Left lung (tissue), 10 donors: ENCODE results near the gene SLC22A4. TPM values are rescaled to one million over a fixed set of nuclear protein-coding genes. Genes with fewer than 3 reads are reported as not detected.

Source experiments
- ATAC-seq: fragments of 200-7000 bp; cut with Tn5 transposase; one replicate; pipeline ENCODE4 v1.9.1; 2020; ENCODE audit warnings: moderate library complexity
- DNase-seq, 4 donors: peaks; one replicate each; pipeline ENCODE4 v3.0.0-alpha.2; 2013 to 2020
- H3K27ac ChIP-seq, 2 donors: fragments of 200-600 bp; sonication (generic) in 1 of 2; one replicate each; pipeline versions ENCODE4 v1.5.0 to v1.8.0; 2020 to 2021
- H3K27me3 ChIP-seq, 2 donors: fragments of 200-600 bp; sonication (generic) in 1 of 2; one replicate each; pipeline versions ENCODE4 v1.5.0 to v1.8.0; 2020 to 2021
- H3K36me3 ChIP-seq, 2 donors: fragments of 200-600 bp; sonication (generic) in 1 of 2; one replicate each; pipeline versions ENCODE4 v1.5.0 to v1.8.0; 2020 to 2021
- H3K4me1 ChIP-seq, 2 donors: fragments of 200-600 bp; one replicate each; pipeline ENCODE4 v1.8.0; 2021
- H3K4me3 ChIP-seq, 2 donors: fragments of 200-600 bp; sonication (generic) in 1 of 2; one replicate each; pipeline versions ENCODE4 v1.5.0 to v1.8.0; 2020 to 2021; ENCODE audit warnings: mild to moderate bottlenecking in 1 of 2
- H3K9me3 ChIP-seq, 2 donors: fragments of 200-600 bp; sonication (generic) in 1 of 2; one replicate each; pipeline versions ENCODE4 v1.5.0 to v1.8.0; 2020 to 2021
- intact Hi-C, 2 donors: fragments of 100-400 bp; cut with DNase I; formaldehyde crosslinking; loops; one replicate each; pipeline versions ENCODE4 v1.11.2 to v1.14.2; 2022
- polyA plus RNA-seq, 6 donors: library from polyadenylated mRNA; unstranded; fragments of 120-200 nt; gene quantifications; one replicate each; pipeline ENCODE4 v1.2.1, GENCODE V29; 2013; ENCODE audit not compliant: insufficient read length in 6 of 6
- total RNA-seq, 2 donors: library from RNA; stranded (reverse); fragmentation: NEBNext Ultra II Directional; extraction: Animal tissue kit (Norgen Biotek cat#: 25700); gene quantifications; one replicate each; pipeline ENCODE4 v1.2.1, GENCODE V29; 2021
- TF ChIP-seq, protein P1 (sequence below), 2 donors: fragments of 200-600 bp; sonication (generic) in 1 of 2; IDR thresholded peaks; one replicate each; pipeline versions ENCODE4 v1.5.0 to v1.8.0; 2021; ENCODE audit warnings: antibody characterized with exemption in 2 of 2
- donor health status: DM: no; HTN: yes; CAD: no.
- donor health status: DM: no; HTN: no; CAD: no.

SLC22A4 gene
- total and polyA plus RNA-seq, 8 donors = 1.0 to 10.3 (median 3.4) TPM

DNA sequence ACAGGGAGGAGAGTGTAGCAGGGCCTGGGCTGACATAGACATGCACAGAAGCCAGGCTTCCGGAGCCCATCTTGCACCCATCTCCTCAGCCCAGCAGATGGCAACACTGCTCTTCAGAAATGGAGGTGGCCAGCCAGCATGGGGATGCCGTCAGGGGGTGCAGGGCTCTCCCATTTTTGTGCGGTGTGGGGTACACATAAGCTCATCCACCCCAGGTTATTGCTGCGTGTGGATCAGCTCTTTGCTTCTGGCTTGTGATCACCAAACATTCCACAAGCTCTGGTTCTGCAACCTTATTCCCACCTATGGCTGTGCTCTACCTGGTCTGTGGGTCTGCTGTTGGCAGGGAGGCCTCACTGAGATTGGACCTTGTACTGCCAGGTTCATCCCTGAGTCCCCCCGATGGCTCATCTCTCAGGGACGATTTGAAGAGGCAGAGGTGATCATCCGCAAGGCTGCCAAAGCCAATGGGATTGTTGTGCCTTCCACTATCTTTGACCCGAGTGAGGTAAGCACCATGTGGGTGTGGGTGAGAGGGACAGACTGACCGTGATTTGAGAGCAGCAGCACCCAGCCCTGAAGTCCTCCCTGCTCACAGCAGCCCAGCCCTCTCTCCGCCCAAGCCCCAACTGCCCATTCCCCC, 92.6 kb downstream of the SLC22A4 start:
- DNase-seq (peak; percentile 48 to 90 (median 78)), ATAC-seq (peak; percentile 84)
- Histone ChIP-seq H3K4me1 (peaks cover 27 to 54% of the 10 kb centered on the region in 2 donors), H3K27me3 (no peaks in the 10 kb centered on the region), H3K36me3 (peaks cover 0 to 7% of the 10 kb centered on the region in 2 donors), H3K27ac (peak overlapping the region; percentile 87 to 92), H3K4me3 (no peak overlapping the region), H3K9me3 (no peaks in the 10 kb centered on the region)
- TF ChIP-seq, protein P1, sequence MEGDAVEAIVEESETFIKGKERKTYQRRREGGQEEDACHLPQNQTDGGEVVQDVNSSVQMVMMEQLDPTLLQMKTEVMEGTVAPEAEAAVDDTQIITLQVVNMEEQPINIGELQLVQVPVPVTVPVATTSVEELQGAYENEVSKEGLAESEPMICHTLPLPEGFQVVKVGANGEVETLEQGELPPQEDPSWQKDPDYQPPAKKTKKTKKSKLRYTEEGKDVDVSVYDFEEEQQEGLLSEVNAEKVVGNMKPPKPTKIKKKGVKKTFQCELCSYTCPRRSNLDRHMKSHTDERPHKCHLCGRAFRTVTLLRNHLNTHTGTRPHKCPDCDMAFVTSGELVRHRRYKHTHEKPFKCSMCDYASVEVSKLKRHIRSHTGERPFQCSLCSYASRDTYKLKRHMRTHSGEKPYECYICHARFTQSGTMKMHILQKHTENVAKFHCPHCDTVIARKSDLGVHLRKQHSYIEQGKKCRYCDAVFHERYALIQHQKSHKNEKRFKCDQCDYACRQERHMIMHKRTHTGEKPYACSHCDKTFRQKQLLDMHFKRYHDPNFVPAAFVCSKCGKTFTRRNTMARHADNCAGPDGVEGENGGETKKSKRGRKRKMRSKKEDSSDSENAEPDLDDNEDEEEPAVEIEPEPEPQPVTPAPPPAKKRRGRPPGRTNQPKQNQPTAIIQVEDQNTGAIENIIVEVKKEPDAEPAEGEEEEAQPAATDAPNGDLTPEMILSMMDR (IDR thresholded peaks at IDR 0.05) = peak; percentile 63 to 88
- intact Hi-C loops = loop anchor here in 1 of 2 donors (5.0 kb wide), 1 partner anchor 116 kb away; no protein-coding TSS in a partner anchor

DNA sequence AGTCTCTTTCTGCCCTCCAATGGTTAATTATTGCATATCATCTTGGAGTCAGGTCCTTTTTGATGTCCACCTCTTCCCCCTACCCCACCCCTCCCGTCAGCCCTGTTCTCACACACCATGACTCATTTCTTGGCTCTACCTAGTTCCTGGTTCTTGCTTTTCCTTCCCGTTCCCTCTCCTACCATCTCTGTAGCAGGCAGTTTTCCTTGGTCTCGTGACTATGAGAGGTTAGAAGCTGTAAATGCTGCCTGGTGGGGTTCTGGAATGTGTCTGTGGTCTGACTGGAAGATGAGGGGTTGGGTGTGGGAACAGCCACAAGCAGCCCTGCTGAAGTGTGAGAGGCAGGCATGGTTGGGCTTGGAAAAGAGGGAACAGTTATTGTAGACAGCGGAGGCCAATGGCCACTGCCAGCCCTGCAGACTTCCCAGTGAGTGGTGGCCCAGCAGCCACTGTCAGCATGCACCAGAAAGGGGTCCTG, 93.5 kb downstream of the SLC22A4 start:
- H3K36me3 ChIP-seq = peaks cover 0 to 12% of the 10 kb centered on the region in 2 donors
- TF ChIP-seq, protein P1 (IDR thresholded peaks at IDR 0.05) = peak in 1 of 2 donors; percentile 18
- H3K27me3 ChIP-seq = no peaks in the 10 kb centered on the region
- ATAC-seq = peak; percentile 86
- peaks cover 27 to 54% of the 10 kb centered on the region in 2 donors for H3K4me1 ChIP-seq
- peak in 2 of 4 donors; percentile 70 to 71 for DNase-seq
- H3K4me3 ChIP-seq = peak overlapping the region in 1 of 2 donors; percentile 2
- H3K9me3 ChIP-seq = no peaks in the 10 kb centered on the region
- H3K27ac ChIP-seq = peak overlapping the region; percentile 87 to 92
- intact Hi-C loops = loop anchor here in 1 of 2 donors (5.0 kb wide), 1 partner anchor 115 kb away; no protein-coding TSS in a partner anchor

DNA sequence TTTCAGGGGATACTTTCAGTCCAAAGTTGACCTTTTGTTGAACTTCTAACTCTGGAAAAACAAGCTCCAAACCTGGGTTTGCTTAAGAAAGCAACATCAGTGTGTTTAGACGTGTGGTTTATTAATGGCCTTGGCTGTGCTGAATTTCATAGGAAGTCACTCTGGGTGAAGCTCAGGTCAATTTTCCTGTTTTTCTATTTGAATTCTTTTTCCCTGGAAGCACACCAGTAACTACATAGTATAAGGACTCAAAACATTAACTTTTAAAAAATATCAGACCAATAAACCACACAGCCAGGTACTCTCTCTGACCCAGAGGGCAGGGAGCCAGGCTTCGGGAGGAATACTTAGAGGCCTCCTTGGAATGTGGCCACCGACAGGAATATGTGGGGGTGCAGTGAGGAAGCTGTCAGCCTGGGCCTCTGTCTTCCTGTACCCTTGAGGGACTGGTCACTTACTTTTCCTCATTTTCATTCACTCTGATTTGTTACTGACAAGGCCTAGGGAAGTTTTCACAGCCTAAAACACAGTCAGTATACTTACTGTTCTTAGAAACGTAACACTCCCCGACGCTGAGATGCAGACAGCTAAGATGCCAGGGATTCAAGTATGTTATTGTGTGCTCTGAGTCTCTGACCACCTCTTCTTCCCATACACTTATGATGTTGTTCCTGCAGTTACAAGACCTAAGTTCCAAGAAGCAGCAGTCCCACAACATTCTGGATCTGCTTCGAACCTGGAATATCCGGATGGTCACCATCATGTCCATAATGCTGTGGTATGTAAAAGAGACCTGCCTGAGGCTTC, 94.3 kb downstream of the SLC22A4 start:
- H3K36me3 ChIP-seq = peaks cover 0 to 20% of the 10 kb centered on the region in 2 donors
- TF ChIP-seq, protein P1 (IDR thresholded peaks at IDR 0.05) = no peak
- ATAC-seq (peak; percentile 10), DNase-seq (no peak)
- no peak overlapping the region for H3K4me3 ChIP-seq
- peak overlapping the region; percentile 87 to 92 for H3K27ac ChIP-seq
- intact Hi-C loops = loop anchor here in 1 of 2 donors (5.0 kb wide), 1 partner anchor 114 kb away; no protein-coding TSS in a partner anchor
- H3K27me3 ChIP-seq = no peaks in the 10 kb centered on the region
- peaks cover 27 to 54% of the 10 kb centered on the region in 2 donors for H3K4me1 ChIP-seq
- no peaks in the 10 kb centered on the region for H3K9me3 ChIP-seq

DNA sequence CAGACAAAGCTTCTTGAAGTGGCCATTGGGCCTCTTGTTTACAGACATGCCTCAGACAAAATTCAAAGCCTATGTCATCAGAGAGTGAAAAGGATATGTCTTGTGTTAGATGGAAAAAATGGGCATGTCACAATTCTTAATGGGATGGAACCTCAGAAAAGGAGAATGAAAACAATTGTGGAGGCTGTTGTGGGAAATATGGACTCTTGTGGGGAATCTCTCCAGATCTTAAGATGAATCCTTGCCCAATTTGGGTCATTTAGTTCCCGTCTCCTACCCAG, 94.8 kb downstream of the SLC22A4 start:
- Histone ChIP-seq H3K4me3 (no peak overlapping the region), H3K36me3 (peaks cover 0 to 22% of the 10 kb centered on the region in 2 donors), H3K4me1 (peaks cover 27 to 54% of the 10 kb centered on the region in 2 donors), H3K27ac (peak overlapping the region; percentile 87 to 92), H3K27me3 (no peaks in the 10 kb centered on the region), H3K9me3 (no peaks in the 10 kb centered on the region)
- no peak for ATAC-seq
- no peak for DNase-seq
- intact Hi-C loops = loop anchor here in 1 of 2 donors (5.0 kb wide), 1 partner anchor 113 kb away; no protein-coding TSS in a partner anchor
- TF ChIP-seq, protein P1 (IDR thresholded peaks at IDR 0.05) = no peak
